Measurements from ENCODE around the gene TBC1D4.
"Not testable (repeated sequence)": the region's sequence is repeated elsewhere in the genome, so short reads cannot be mapped to it uniquely, and the experiment has no call there.

GRCh38 chr13:75273695-75274094 is 208.3 kb downstream of the TBC1D4 start:
- TF ChIP-seq CTCF, POLR2A (IDR thresholded peaks at IDR 0.05): not testable (repeated sequence)
